CD14-positive monocyte (primary cell): Measurements from ENCODE around the gene RBFOX2. TPM values are rescaled to one million over a fixed set of nuclear protein-coding genes. Genes with fewer than 3 reads are reported as not detected.

ENCODE experiments used
- DNase-seq, 3 donors: peaks; one replicate each; pipeline ENCODE4 v3.0.0-alpha.2; 2011 to 2022
- H2AFZ ChIP-seq: 2 replicates; pipeline ENCODE4 v1.6.0; 2012; ENCODE audit warnings: mild to moderate bottlenecking, low read depth, low read length, inconsistent platforms; ENCODE audit not compliant: insufficient read depth, poor library complexity, severe bottlenecking
- H3K27ac ChIP-seq, 2 donors: 1 replicate in 1 of 2; 2 replicates in 1 of 2; pipeline ENCODE4 v1.5.1; 2012 to 2013; ENCODE audit warnings: low read length in 2 of 2, control low read depth in 1 of 2, inconsistent platforms in 1 of 2, low read depth in 1 of 2, mild to moderate bottlenecking in 1 of 2
- H3K27me3 ChIP-seq, 2 donors: one replicate each; pipeline versions ENCODE4 v1.6.0 to v1.6.1; 2011 to 2013; ENCODE audit warnings: low read length in 2 of 2; ENCODE audit not compliant: control insufficient read depth in 2 of 2, insufficient read depth in 2 of 2
- H3K36me3 ChIP-seq, 2 donors: replicated peaks in 1 of 2; 1 replicate in 1 of 2; 2 replicates in 1 of 2; pipeline versions ENCODE4 v1.5.1 to v1.6.1; 2012 to 2013; ENCODE audit warnings: low read length in 2 of 2, control low read depth in 1 of 2, inconsistent platforms in 1 of 2, mild to moderate bottlenecking in 1 of 2; ENCODE audit not compliant: insufficient read depth in 2 of 2, control insufficient read depth in 1 of 2
- H3K4me1 ChIP-seq, 2 donors: 1 replicate in 1 of 2; 2 replicates in 1 of 2; pipeline versions ENCODE4 v1.5.1 to v1.6.1; 2012 to 2013; ENCODE audit warnings: low read length in 2 of 2, control low read depth in 1 of 2, inconsistent platforms in 1 of 2, mild to moderate bottlenecking in 1 of 2, moderate library complexity in 1 of 2; ENCODE audit not compliant: insufficient read depth in 2 of 2, control insufficient read depth in 1 of 2
- H3K4me2 ChIP-seq: replicated peaks from 2 replicates; pipeline ENCODE3; 2012; ENCODE audit warnings: low read length, moderate library complexity, mild to moderate bottlenecking; ENCODE audit not compliant: poor library complexity, severe bottlenecking; ENCODE audit errors: extremely low read depth
- H3K4me3 ChIP-seq, 3 experiments: fragments of 200-600 bp in 1 of 3; sonication (generic) in 1 of 3; replicated peaks in 1 of 3; 1 replicate in 2 of 3; 2 replicates in 1 of 3; pipeline ENCODE4 v1.5.1; 2011 to 2013; ENCODE audit warnings: low read length in 3 of 3, mild to moderate bottlenecking in 3 of 3, control low read depth in 2 of 3, low read depth in 2 of 3, inconsistent platforms in 1 of 3, moderate library complexity in 1 of 3
- H3K79me2 ChIP-seq: 2 replicates; pipeline ENCODE4 v1.6.0; 2012; ENCODE audit warnings: mild to moderate bottlenecking, control low read depth, inconsistent platforms, low read length, moderate library complexity; ENCODE audit not compliant: insufficient read depth
- H3K9ac ChIP-seq: 2 replicates; pipeline ENCODE4 v1.6.0; 2017; ENCODE audit warnings: low read length, mild to moderate bottlenecking; ENCODE audit not compliant: insufficient read depth, poor library complexity, severe bottlenecking
- H3K9me3 ChIP-seq, 2 donors: replicated peaks in 1 of 2; 1 replicate in 1 of 2; 2 replicates in 1 of 2; pipeline versions ENCODE4 v1.5.1 to v1.6.1; 2012 to 2013; ENCODE audit warnings: low read length in 2 of 2, control low read depth in 1 of 2; ENCODE audit not compliant: control insufficient read depth in 1 of 2, insufficient read depth in 1 of 2
- H4K20me1 ChIP-seq: 2 replicates; pipeline ENCODE4 v1.6.0; 2012; ENCODE audit warnings: mild to moderate bottlenecking, low read length, control low read depth, moderate library complexity; ENCODE audit not compliant: insufficient read depth
- H3K27ac Mint-ChIP-seq, 7 donors: one replicate each; pipeline ENCODE4 v1.8.0; 2020; ENCODE audit warnings: mild to moderate bottlenecking in 7 of 7, mixed read lengths in 7 of 7, moderate library complexity in 6 of 7, inconsistent platforms in 2 of 7
- H3K27me3 Mint-ChIP-seq, 3 donors: one replicate each; pipeline ENCODE4 v1.8.0; 2021 to 2022; ENCODE audit warnings: low read depth in 3 of 3, mild to moderate bottlenecking in 3 of 3, mixed read lengths in 3 of 3, moderate library complexity in 3 of 3, inconsistent platforms in 1 of 3
- H3K36me3 Mint-ChIP-seq, 2 donors: one replicate each; pipeline ENCODE4 v1.8.0; 2020; ENCODE audit warnings: mixed read lengths in 2 of 2, inconsistent platforms in 1 of 2, mild to moderate bottlenecking in 1 of 2
- H3K4me1 Mint-ChIP-seq: one replicate; pipeline ENCODE4 v1.8.0; 2020; ENCODE audit warnings: mild to moderate bottlenecking, mixed read lengths
- H3K4me3 Mint-ChIP-seq, 2 donors: one replicate each; pipeline ENCODE4 v1.8.0; 2020; ENCODE audit warnings: mild to moderate bottlenecking in 2 of 2, mixed read lengths in 2 of 2, moderate library complexity in 1 of 2
- H3K9me3 Mint-ChIP-seq, 7 donors: one replicate each; pipeline ENCODE4 v1.8.0; 2020 to 2022; ENCODE audit warnings: mixed read lengths in 7 of 7, mild to moderate bottlenecking in 6 of 7, moderate library complexity in 6 of 7, inconsistent platforms in 2 of 7
- CTCF ChIP-seq: fragments of 200-600 bp; IDR thresholded peaks from one replicate; pipeline ENCODE4 v1.8.0; 2022; ENCODE audit warnings: antibody characterized with exemption, mild to moderate bottlenecking
- WGBS: methylation state at CpG from one replicate; pipeline ENCODE4 v1.1.5; 2013; ENCODE audit warnings: missing lambda C conversion rate; ENCODE audit not compliant: insufficient coverage; 5-methylcytosine and 5-hydroxymethylcytosine counted together
- intact Hi-C, 2 donors: fragments of 100-400 bp; cut with micrococcal nuclease; formaldehyde crosslinking; loops; one replicate each; pipeline versions ENCODE4 v1.15.0 to v1.15.1; 2023
- polyA plus RNA-seq, 3 donors: library from polyadenylated mRNA; depleted of rRNA in 1 of 3; unstranded in 2 of 3; stranded (reverse) in 1 of 3; fragments of 300-500 nt in 2 of 3; fragments of >200 nt in 1 of 3; fragmentation: Illumina TruSeq in 2 of 3; gene quantifications; 1 replicate in 2 of 3; 2 replicates in 1 of 3; pipeline ENCODE4 v1.2.3, GENCODE V29; 2012 to 2021

The RBFOX2 gene
- polyA plus RNA-seq, 3 donors: not detected

GRCh38 chr22:35766654-35767580, 261.7 kb downstream of the RBFOX2 start:
- H3K9me3 Mint-ChIP-seq: no peaks in the 10 kb centered on the region
- H3K27me3 ChIP-seq: no peaks in the 10 kb centered on the region
- no peak overlapping the region for H2AFZ ChIP-seq
- H3K4me1 ChIP-seq: no peaks in the 10 kb centered on the region
- H3K4me2 ChIP-seq: no peak overlapping the region
- H3K27me3 Mint-ChIP-seq: peaks cover 0 to 2% (median 2%) of the 10 kb centered on the region in 3 donors
- H3K9ac ChIP-seq: no peak overlapping the region
- intact Hi-C loops: no loop called here
- H3K27ac Mint-ChIP-seq: no peak overlapping the region
- no peaks in the 10 kb centered on the region for H4K20me1 ChIP-seq
- no peak overlapping the region for H3K4me3 ChIP-seq
- TF ChIP-seq CTCF: no peak
- no peak overlapping the region for H3K27ac ChIP-seq
- no peaks in the 10 kb centered on the region for H3K36me3 Mint-ChIP-seq
- no peaks in the 10 kb centered on the region for H3K9me3 ChIP-seq
- WGBS: 64% methylated on average over 3 of the region's 10 CpGs
- no peaks in the 10 kb centered on the region for H3K4me1 Mint-ChIP-seq
- no peaks in the 10 kb centered on the region for H3K79me2 ChIP-seq
- H3K4me3 Mint-ChIP-seq: no peak overlapping the region
- H3K36me3 ChIP-seq: no peaks in the 10 kb centered on the region
- DNase-seq: no peak

GRCh38 chr22:35761037-35761436, 267.6 kb downstream of the RBFOX2 start:
- Mint-ChIP-seq H3K4me3 (no peak overlapping the region), H3K27ac (no peak overlapping the region), H3K27me3 (no peaks in the 10 kb centered on the region), H3K36me3 (no peaks in the 10 kb centered on the region), H3K4me1 (no peaks in the 10 kb centered on the region), H3K9me3 (no peaks in the 10 kb centered on the region)
- no peak overlapping the region for H3K4me3 ChIP-seq
- no peaks in the 10 kb centered on the region for H3K79me2 ChIP-seq
- no peak overlapping the region for H3K4me2 ChIP-seq
- no peaks in the 10 kb centered on the region for H3K27me3 ChIP-seq
- no peak for TF ChIP-seq CTCF
- no peaks in the 10 kb centered on the region for H3K36me3 ChIP-seq
- H3K9me3 ChIP-seq: no peaks in the 10 kb centered on the region
- no peak overlapping the region for H3K9ac ChIP-seq
- H4K20me1 ChIP-seq: no peaks in the 10 kb centered on the region
- H2AFZ ChIP-seq: no peak overlapping the region
- DNase-seq: no peak
- H3K27ac ChIP-seq: no peak overlapping the region
- no peaks in the 10 kb centered on the region for H3K4me1 ChIP-seq
- intact Hi-C loops: no loop called here
- WGBS: no CpG with 5 or more reads among the region's 1 CpG
